Measurements from ENCODE around the gene CCDC66.

CCDC66 gene

DNA sequence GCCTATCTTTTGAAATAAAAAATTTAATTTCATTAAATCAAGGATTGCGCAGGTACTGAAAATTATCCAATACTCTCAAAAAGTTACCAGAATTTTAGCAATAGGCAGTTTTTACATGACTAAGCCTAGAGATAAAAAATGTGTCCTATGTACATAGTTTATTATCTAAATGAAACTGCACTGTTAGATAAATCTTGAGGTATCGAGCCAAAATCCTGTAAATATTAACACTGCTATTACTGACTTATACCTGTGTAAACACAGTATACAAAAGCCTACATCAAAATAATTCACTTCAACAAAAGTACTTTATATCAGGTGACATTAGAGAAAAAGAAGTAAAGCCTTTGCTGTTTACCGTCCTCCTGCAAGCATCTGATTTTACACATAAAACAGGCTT, 65.4 kb downstream of the CCDC66 start:
- no peak for DNase-seq

GRCh38 chr3:56624725-56625124, 67.8 kb downstream of the CCDC66 start:
- DNase-seq, result no peak

- DNase-seq, result no peak
These were observed 72.1 kb downstream of the CCDC66 start for GRCh38 chr3:56629047-56629446.

GRCh38 chr3:56629451-56629850, 72.5 kb downstream of the CCDC66 start:
- DNase-seq, result no peak

DNA sequence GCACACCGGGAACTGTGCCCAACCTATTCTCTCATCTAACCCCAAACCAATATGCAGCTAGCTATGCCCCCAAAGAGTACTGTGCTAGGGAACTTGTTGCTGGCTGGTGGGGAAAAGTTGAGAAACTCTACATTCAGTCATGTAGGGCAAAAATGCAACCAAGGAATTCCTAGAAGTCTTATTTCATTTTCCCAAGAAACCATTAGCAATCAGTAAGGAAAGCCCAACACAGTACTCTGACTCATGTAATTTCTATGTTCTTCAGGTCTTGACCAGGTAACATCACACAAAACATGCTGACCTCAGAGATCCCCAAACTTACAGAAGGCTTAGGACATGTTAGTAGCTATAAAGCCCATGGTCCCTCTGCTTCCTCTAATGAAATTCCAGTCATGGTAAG, 74.0 kb downstream of the CCDC66 start:
- no peak for DNase-seq

DNA sequence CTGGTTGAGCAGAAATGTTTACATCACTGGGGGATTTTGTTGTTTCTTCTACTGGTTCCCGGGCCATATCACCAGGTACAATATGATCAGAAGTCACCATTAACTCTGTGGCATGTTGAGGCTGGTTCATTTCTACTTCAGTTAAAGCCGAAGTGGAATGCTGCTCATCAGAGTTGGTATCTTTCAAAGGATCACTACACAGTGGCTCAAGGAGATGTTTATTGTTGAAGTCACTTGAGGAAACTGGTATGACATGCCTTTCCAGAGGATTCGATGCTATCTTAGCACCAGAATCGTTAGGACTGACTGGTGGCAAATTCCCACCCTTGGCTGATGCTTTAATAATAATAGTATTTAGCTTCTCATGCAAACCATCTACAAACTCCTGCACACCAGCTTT, 76.2 kb downstream of the CCDC66 start:
- DNase-seq, result no peak

DNA sequence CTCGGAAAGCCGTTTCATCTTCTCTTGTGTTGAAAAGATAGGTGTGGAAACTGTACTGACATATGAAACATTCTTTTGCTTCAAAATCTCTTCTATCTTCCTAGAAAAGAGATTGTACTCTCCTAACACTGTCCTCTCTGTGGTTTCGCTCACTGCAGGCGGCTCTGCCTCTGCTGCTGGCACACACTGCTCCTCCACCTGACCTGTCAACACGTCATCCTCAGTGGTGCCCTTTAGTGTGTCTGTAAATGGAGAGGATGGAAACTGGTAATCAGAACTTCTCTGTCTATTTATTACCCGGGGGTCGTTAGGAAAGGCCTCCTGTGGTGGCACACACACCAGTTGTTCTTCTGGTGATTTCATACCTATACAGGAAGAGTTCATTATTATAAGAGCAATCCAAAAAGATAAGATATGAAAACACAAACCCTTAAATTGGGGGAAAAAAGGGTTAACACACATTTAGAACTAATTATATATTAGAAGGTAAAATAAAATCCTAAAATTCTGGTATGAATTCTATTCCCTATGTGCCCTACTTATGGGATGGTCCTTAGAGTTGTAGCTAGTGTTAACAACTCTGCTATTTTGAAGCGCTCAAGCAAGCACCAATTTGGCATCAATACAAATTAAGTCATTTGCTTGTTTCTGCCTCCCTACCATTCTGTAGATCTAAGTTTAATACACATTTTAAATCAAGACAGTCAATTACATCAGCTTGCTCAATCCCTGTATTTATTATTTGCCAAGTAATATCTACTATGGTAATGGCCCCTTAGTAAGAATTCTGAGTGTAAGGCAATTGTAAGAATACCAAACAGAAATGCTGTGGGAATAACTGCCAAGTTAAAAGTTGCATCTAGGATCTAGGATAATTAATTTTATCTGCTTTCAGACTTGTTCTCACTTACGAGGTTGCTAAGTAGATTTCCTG, 76.9 kb downstream of the CCDC66 start:
- no peak for DNase-seq

GRCh38 chr3:56645407-56645806, 88.4 kb downstream of the CCDC66 start:
- no peak for DNase-seq

DNA sequence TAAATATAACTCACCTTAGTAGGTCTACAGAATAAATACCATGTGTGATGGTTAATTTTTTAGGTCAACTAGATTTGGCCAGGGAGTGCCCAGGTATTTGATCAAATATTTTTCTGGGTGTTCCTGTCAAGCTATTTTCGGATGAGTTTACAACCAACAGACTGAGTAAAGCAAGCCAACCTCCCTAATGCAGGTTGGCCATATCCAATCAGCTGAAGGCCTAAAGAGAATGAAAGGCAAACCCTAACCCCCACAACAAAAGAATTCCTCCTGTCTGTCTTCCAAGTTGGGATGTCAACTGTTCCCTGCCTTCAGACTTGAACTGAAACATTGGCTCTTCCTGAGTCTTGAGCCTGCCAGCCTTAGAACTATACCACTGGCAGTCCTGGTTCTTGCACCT, 97.5 kb downstream of the CCDC66 start:
- DNase-seq, result no peak

GRCh38 chr3:56655709-56656108, 98.7 kb downstream of the CCDC66 start:
- DNase-seq, result no peak

DNA sequence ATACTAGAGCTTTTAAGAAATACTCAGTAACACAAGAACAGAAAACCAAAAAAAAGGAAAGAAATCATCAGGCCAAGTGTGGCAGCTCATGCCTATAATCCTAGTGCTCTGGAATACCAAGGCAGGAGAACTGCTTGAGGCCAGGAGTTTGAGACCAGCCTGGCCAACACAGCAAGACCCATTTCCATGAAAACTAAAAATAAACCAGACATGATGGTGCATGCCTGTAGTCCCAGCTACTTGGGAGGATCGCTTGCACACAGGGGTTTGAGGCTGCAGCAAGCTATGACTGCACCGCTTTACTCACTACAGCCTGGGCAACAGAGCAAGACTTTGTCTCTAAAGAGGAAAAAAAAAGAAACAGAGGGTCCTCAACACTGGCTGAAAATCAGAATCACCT, 107.8 kb downstream of the CCDC66 start:
- no peak for DNase-seq

DNA sequence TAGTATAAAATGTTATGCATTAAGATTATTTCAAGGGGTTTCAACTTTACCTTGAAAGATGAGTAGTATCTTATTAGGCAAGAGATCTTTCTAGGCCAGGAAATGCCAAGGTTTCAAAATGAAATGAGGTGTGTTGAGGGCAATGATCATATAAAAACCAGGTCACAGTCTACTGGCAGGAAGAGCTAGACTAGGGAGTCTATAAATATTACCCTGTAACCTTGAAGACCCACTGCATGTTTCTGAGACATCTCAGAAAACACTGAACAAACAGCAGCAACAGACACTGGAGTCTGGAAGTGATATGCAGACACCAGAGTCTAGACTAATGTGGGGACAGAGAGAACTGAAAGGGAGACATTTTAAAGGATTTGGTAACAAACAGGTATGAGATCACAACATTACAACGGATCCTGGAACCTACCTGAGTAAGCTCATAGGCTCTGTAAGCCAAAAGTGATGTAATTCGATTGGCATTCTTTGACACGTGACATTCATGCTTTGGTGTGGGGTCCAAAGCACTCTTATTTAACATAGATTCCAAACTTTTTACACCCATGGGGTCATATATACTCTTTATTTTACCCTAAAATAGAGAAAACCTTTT, 111.1 kb downstream of the CCDC66 start:
- no peak for DNase-seq
